ENCODE data around the gene NUDT3. TPM values are rescaled to one million over a fixed set of nuclear protein-coding genes. Genes with fewer than 3 reads are reported as not detected.

NUDT3 gene
- total and polyA plus RNA-seq, 2 experiments from 2014 or later = 8.1 to 11.5 TPM

DNA sequence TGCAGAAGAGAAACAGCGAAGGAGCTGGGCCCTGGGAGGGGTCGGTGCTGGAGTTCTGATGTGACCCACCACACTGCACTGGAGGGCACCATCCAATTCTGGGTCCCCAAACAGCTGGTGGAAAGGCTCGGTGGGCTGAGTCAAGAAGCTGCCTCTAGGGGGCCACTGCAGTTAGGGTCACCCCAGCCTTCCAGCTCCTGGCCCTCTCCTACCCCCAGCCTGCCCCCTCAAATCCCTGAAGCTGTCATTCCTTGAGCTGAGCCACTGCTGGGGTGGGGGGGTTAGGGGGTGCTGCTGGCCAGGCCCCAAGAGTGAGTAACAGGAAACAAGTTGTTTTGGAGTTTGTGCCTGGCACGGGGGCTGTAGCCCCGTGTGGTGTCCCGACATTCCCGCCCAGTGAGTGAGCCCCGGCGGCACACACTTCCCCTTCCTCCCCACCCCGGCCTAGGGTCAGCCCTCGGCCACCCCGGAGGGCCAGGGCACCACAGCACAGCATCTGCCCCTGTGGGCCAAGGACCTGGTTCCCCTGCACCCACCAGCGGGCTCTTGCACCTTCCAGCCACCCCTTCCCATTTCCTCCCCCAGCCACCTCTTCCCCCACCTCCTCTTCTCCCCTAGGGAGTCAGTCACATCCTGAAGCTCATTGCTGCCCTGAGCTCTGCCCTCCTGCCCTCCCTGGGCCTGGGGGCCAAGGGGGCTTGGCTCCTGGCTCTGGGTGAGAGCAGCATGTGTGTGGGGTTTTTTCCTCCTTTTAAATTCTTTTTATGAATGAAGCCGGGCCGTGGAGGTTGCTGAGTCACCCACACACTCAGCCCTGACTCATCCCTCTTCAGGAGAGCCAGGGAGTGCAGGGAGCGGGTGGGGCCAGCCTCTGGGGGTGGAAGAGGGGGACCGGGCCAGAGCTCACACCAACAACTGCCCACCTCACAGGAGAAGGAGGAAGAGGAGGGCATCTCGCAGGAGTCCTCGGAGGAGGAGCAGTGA is 148.3 kb downstream of the NUDT3 start:
- H4K20me1 ChIP-seq (ENCODE audit: insufficient read depth) = no peaks in the 10 kb centered on the region
- TF ChIP-seq EZH2 (IDR thresholded peaks at IDR 0.05; ENCODE audit: insufficient read depth, poor library complexity, severe bottlenecking) (no peak), EZH2phosphoT487 (IDR thresholded peaks at IDR 0.05; ENCODE audit: insufficient read depth, low read depth) (no peak)
- peaks cover 42% of the 10 kb centered on the region for H3K4me1 ChIP-seq (ENCODE audit: insufficient read depth)
- peak overlapping the region; percentile 45 for H3K4me3 ChIP-seq
- H3F3A ChIP-seq (ENCODE audit: insufficient read depth) = peaks cover 30% of the 10 kb centered on the region
- DNase-seq = peak; percentile 99
- H3K27me3 ChIP-seq (replicated peaks; ENCODE audit: insufficient read depth) = no peaks in the 10 kb centered on the region
- H2AFZ ChIP-seq = no peak overlapping the region
- H3K9me2 ChIP-seq (ENCODE audit: insufficient read depth) = no peaks in the 10 kb centered on the region
- H3K27ac ChIP-seq = peak overlapping the region; percentile 82
- WGBS, 2 experiments (ENCODE audit: low coverage in 1 of 2, low lambda C conversion rate in 2 of 2, missing lambda C conversion rate in 2 of 2) = 12 to 19% methylated on average over 11 to 19 of the region's 19 CpGs
- no peaks in the 10 kb centered on the region for H3K9me3 ChIP-seq (ENCODE audit: low read depth)
- H3K9ac ChIP-seq = peak overlapping the region; percentile 65
- in situ Hi-C loops (cut with MboI) = no loop called here
- H3K36me3 ChIP-seq (ENCODE audit: low read depth) = peaks cover 6% of the 10 kb centered on the region; the same call in 1 of the 2 replicates
- peaks cover 24% of the 10 kb centered on the region for H3K79me2 ChIP-seq (ENCODE audit: insufficient read depth)
- peak overlapping the region; percentile 76 for H3K4me2 ChIP-seq (ENCODE audit: unreplicated experiment)

DNA sequence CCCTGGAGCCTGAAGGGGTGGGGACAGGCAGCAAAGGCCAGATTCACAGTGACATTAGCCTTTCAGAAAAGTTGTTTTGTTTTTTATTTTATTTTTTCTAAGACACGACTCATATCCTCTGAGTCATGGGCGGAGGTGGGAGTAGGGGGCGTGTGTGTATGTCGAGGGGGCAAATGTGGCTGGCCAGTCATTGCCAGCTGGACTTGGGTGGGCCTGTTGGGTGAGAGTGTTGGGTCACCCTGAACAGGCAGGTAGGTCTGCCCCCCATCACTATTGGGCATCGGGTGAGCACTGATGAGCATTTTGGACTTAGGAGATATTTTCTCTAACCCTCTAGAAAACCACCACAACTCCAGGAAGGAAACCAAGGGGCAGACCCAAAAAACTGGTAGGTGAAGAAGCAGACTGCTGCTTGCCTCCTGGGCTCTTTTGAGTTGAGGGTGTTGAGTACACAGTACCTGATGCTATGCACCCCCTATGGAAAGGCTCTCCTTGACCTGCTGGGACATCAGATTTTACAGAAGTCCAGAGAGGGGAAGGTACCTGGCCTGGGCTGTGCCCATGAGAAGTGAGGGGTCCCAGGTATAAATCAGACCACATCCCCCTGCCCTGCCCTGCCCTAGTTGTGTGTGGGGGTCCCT is 149.2 kb downstream of the NUDT3 start:
- Histone ChIP-seq H3F3A (ENCODE audit: insufficient read depth) (peaks cover 33% of the 10 kb centered on the region), H3K9me3 (ENCODE audit: low read depth) (no peaks in the 10 kb centered on the region), H3K27ac (peak overlapping the region; percentile 82), H3K9me2 (ENCODE audit: insufficient read depth) (no peaks in the 10 kb centered on the region), H4K20me1 (ENCODE audit: insufficient read depth) (no peaks in the 10 kb centered on the region), H3K4me2 (ENCODE audit: unreplicated experiment) (peak overlapping the region; percentile 48), H2AFZ (no peak overlapping the region; the same call in 1 of the 2 replicates), H3K9ac (peak overlapping the region; percentile 31), H3K4me1 (ENCODE audit: insufficient read depth) (peaks cover 50% of the 10 kb centered on the region), H3K27me3 (replicated peaks; ENCODE audit: insufficient read depth) (no peaks in the 10 kb centered on the region), H3K36me3 (ENCODE audit: low read depth) (peaks cover 6% of the 10 kb centered on the region; the same call in 1 of the 2 replicates), H3K4me3 (no peak overlapping the region), H3K79me2 (ENCODE audit: insufficient read depth) (peaks cover 33% of the 10 kb centered on the region)
- WGBS, 2 experiments (ENCODE audit: low coverage in 1 of 2, low lambda C conversion rate in 2 of 2, missing lambda C conversion rate in 2 of 2) = 14 to 20% methylated on average over 5 of the region's 5 CpGs
- TF ChIP-seq EZH2phosphoT487 (IDR thresholded peaks at IDR 0.05; ENCODE audit: insufficient read depth, low read depth) (no peak), EZH2 (IDR thresholded peaks at IDR 0.05; ENCODE audit: insufficient read depth, poor library complexity, severe bottlenecking) (no peak)
- in situ Hi-C loops (cut with MboI) = no loop called here
- DNase-seq = peak; percentile 69

DNA sequence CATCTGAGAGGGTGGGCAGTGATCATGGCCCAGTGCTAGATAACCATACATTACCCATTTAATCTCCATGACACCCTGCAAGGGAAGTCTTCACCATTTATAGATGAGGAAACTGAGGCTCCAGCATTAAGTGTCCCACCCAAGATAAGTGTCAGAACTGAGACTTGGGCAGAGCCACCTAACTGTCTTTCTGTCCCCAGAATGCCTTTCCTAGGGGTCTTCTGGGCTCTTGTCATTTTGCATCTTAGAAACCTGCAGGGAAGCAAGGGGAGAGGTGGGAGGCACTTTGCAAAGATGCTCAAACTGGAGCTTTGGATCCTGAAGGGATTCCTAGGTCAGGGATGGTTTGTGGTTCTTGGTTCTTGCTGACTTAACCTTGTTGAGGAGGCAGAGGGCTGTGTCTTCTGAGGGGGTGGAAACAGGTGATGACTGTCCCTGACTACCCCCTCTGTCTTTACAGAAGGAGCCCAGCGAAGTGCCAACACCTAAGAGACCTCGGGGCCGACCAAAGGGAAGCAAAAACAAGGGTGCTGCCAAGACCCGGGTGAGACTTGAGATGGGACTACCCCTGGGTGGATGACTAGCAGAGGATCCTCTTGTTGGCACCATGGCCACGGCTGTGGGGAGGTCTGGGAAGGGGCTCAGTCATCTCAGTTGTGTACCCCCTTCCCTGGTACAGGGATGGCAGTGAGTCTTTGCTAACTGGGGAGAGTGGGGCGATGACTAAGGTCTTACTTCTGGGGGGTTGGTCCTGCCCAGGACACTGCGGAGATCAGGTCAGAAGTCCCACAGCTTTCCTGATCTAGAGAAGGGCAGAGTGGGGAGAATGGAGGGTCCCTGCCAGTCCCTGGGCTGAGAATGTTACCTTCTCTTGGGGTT is 150.0 kb downstream of the NUDT3 start:
- Histone ChIP-seq H3K4me3 (no peak overlapping the region), H3K36me3 (ENCODE audit: low read depth) (peaks cover 6% of the 10 kb centered on the region; the same call in 1 of the 2 replicates), H4K20me1 (ENCODE audit: insufficient read depth) (no peaks in the 10 kb centered on the region), H3K9ac (peak overlapping the region; percentile 15; the same call in 1 of the 2 replicates), H3K4me2 (ENCODE audit: unreplicated experiment) (peak overlapping the region; percentile 48), H3K4me1 (ENCODE audit: insufficient read depth) (peaks cover 50% of the 10 kb centered on the region), H3K9me2 (ENCODE audit: insufficient read depth) (no peaks in the 10 kb centered on the region), H3K9me3 (ENCODE audit: low read depth) (no peaks in the 10 kb centered on the region), H3K27me3 (replicated peaks; ENCODE audit: insufficient read depth) (no peaks in the 10 kb centered on the region), H3K27ac (peak overlapping the region; percentile 82), H2AFZ (no peak overlapping the region; the same call in 1 of the 2 replicates), H3K79me2 (ENCODE audit: insufficient read depth) (peaks cover 41% of the 10 kb centered on the region), H3F3A (ENCODE audit: insufficient read depth) (peaks cover 33% of the 10 kb centered on the region)
- TF ChIP-seq EZH2phosphoT487 (IDR thresholded peaks at IDR 0.05; ENCODE audit: insufficient read depth, low read depth) (no peak), EZH2 (IDR thresholded peaks at IDR 0.05; ENCODE audit: insufficient read depth, poor library complexity, severe bottlenecking) (no peak)
- peak; percentile 56 for DNase-seq
- 48 to 54% methylated on average over 7 of the region's 7 CpGs for WGBS, 2 experiments (ENCODE audit: low coverage in 1 of 2, low lambda C conversion rate in 2 of 2, missing lambda C conversion rate in 2 of 2)
- in situ Hi-C loops (cut with MboI) = no loop called here
